ENCODE data around the gene FAM216A. TPM values are rescaled to one million over a fixed set of nuclear protein-coding genes. Genes with fewer than 3 reads are reported as not detected.

FAM216A gene
- total RNA-seq, 1 donor from 2014 or later = 11.0 TPM

- H3K36me3 ChIP-seq = peaks cover 0 to 20% of the 10 kb centered on the region in 2 donors
- H3K27ac ChIP-seq = no peak overlapping the region
- H3K4me1 ChIP-seq = peaks cover 30% of the 10 kb centered on the region
- no peak for DNase-seq (ENCODE audit: extremely low spot score in 2 of 2)
- H3K9me3 ChIP-seq = no peaks in the 10 kb centered on the region
- peak overlapping the region in 1 of 2 donors; percentile 90 for H3K4me3 ChIP-seq
- TF ChIP-seq POLR2AphosphoS5 (IDR thresholded peaks at IDR 0.05; ENCODE audit: insufficient read depth in 1 of 2, low read depth in 1 of 2) (no peak), CTCF (IDR thresholded peaks at IDR 0.05) (no peak), POLR2A (IDR thresholded peaks at IDR 0.05) (no peak)
- no peaks in the 10 kb centered on the region for H3K27me3 ChIP-seq
- intact Hi-C loops (cut with DNase I) = no loop called here
Measured at GRCh38 chr12:110466791-110467190, 1.9 kb upstream of the FAM216A start.

GRCh38 chr12:110467847-110468213 lies 815 bp upstream of the FAM216A start:
- Histone ChIP-seq H3K4me3 (peak overlapping the region; percentile 72 to 90), H3K4me1 (peaks cover 30% of the 10 kb centered on the region), H3K9me3 (no peaks in the 10 kb centered on the region), H3K27ac (peak overlapping the region; percentile 96), H3K27me3 (no peaks in the 10 kb centered on the region), H3K36me3 (peaks cover 0 to 15% of the 10 kb centered on the region in 2 donors)
- TF ChIP-seq CTCF (IDR thresholded peaks at IDR 0.05) (no peak), POLR2A (IDR thresholded peaks at IDR 0.05) (no peak), POLR2AphosphoS5 (IDR thresholded peaks at IDR 0.05; ENCODE audit: insufficient read depth in 1 of 2, low read depth in 1 of 2) (no peak)
- intact Hi-C loops (cut with DNase I) = no loop called here
- no peak for DNase-seq (ENCODE audit: extremely low spot score in 2 of 2)

GRCh38 chr12:110475426-110475825 lies 6.8 kb downstream of the FAM216A start:
- Histone ChIP-seq H3K4me1 (no peaks in the 10 kb centered on the region), H3K4me3 (no peak overlapping the region), H3K9me3 (no peaks in the 10 kb centered on the region), H3K36me3 (no peaks in the 10 kb centered on the region), H3K27ac (no peak overlapping the region), H3K27me3 (no peaks in the 10 kb centered on the region)
- intact Hi-C loops (cut with DNase I) = no loop called here
- DNase-seq (ENCODE audit: extremely low spot score in 2 of 2) = no peak
- TF ChIP-seq POLR2A (IDR thresholded peaks at IDR 0.05) (no peak), POLR2AphosphoS5 (IDR thresholded peaks at IDR 0.05; ENCODE audit: insufficient read depth in 1 of 2, low read depth in 1 of 2) (no peak), CTCF (IDR thresholded peaks at IDR 0.05) (no peak)

- Histone ChIP-seq H3K4me1 (peaks cover 38% of the 10 kb centered on the region), H3K27ac (no peak overlapping the region), H3K4me3 (no peak overlapping the region), H3K36me3 (peaks cover 0 to 18% of the 10 kb centered on the region in 2 donors), H3K27me3 (no peaks in the 10 kb centered on the region), H3K9me3 (no peaks in the 10 kb centered on the region)
- TF ChIP-seq POLR2AphosphoS5 (IDR thresholded peaks at IDR 0.05; ENCODE audit: insufficient read depth in 1 of 2, low read depth in 1 of 2) (peak in 1 of 2 donors; percentile 59), POLR2A (IDR thresholded peaks at IDR 0.05) (no peak)
- intact Hi-C loops (cut with DNase I) = no loop called here
- no peak for DNase-seq (ENCODE audit: extremely low spot score in 2 of 2)
Measured at GRCh38 chr12:110498984-110499706, 30.5 kb downstream of the FAM216A start.

- H3K9me3 ChIP-seq = no peaks in the 10 kb centered on the region
- no peaks in the 10 kb centered on the region for H3K36me3 ChIP-seq
- H3K4me1 ChIP-seq = peaks cover 38% of the 10 kb centered on the region
- intact Hi-C loops (cut with DNase I) = loop anchor here (10.0 kb wide), 1 partner anchor 47 kb away; the partner anchor contains the start of gene ARPC3
- peak overlapping the region; percentile 86 to 97 for H3K4me3 ChIP-seq
- no peak for DNase-seq (ENCODE audit: extremely low spot score in 2 of 2)
- TF ChIP-seq POLR2A (IDR thresholded peaks at IDR 0.05) (no peak), POLR2AphosphoS5 (IDR thresholded peaks at IDR 0.05; ENCODE audit: insufficient read depth in 1 of 2, low read depth in 1 of 2) (no peak), CTCF (IDR thresholded peaks at IDR 0.05) (no peak)
- peak overlapping the region; percentile 85 for H3K27ac ChIP-seq
- no peaks in the 10 kb centered on the region for H3K27me3 ChIP-seq
Measured at GRCh38 chr12:110501399-110501751, 32.7 kb downstream of the FAM216A start.

All from vagina (tissue), 2 donors.